CD4-positive, alpha-beta T cell treated with Interleukin-15 for 1 hour (primary cell): ENCODE data around the gene SFXN2.
"Not testable (repeated sequence)": the region's sequence is repeated elsewhere in the genome, so short reads cannot be mapped to it uniquely, and the experiment has no call there.

ENCODE experiments used
- DNase-seq: peaks from one replicate; pipeline ENCODE4 v3.0.0-alpha.2; 2020

Gene SFXN2

DNA sequence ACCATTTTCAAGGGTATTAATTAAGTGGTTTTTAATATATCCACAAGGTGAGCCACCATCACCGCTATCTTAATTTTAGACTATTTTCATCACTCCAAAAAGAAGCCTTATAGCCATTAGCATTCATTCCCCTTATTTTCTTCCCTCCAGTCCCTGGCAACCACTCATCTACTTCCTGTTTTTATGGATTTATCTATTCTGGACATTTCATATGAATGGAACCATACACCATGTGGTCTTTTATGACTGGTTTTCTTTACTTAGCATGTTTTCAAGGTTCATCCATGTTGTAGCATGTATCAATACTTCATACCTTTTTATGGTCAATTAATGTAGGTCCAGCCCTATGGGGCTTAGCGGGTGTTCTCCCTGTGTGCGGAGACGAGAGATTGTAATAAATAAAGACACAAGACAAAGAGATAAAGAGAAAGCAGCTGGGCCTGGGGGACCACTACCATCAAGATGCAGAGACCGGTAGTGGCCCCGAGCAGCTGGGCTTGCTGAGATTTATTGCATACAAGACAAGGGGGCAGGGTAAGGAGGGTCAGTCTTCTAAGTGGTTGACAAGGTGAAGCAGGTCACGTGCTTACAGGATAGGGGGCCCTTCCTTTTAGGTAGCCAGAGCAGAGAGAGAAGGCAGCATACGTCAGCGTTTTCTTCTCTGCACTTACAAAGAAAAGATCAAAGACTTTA is 44.0 kb downstream of the SFXN2 start:
- no peak for DNase-seq

DNA sequence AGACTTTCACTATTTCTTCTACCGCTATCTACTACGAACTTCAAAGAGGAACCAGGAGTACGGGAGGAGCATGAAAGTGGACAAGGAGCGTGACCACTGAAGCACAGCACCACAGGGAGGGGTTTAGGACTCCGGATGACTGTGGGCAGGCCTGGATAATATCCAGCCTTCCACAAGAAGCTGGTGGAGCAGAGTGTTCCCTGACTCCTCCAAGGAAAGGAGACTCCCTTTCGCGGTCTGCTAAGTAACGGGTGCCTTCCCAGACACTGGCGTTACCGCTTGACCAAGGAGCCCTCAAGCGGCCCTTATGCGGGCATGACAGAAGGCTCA is 44.5 kb downstream of the SFXN2 start:
- not testable (repeated sequence) for DNase-seq

DNA sequence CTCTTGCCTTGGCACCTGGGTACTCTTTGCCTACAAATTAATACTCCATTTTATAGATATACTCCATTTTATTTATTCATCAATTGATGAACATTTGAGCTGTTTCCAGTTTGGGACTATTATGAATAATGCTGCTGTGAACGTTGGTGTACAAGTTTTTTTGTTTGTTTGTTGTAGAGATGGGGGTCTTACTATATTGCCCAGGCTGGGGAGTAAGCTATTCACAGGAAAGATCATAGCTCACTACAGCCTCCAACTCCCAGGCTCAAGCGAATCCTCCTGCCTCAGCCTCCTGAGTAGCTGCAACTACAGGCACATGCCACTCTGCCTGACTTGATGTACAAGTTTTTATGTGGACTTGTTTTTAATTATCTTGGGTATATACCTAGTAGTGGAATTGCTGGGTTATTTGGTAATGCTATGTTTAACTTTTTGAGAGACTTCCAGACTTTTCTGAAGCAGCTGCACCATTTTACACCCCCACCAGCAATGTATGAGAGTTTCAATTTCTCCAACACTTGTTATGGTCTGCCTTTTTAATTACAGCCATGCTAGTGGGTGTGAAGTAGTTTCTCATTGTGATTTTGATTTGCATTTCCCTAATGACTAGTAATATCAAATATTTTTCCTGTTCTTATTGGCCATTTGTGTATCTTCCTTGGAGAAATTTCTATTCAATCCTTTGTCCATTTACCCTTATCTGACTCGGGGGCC is 45.2 kb downstream of the SFXN2 start:
- no peak for DNase-seq

DNA sequence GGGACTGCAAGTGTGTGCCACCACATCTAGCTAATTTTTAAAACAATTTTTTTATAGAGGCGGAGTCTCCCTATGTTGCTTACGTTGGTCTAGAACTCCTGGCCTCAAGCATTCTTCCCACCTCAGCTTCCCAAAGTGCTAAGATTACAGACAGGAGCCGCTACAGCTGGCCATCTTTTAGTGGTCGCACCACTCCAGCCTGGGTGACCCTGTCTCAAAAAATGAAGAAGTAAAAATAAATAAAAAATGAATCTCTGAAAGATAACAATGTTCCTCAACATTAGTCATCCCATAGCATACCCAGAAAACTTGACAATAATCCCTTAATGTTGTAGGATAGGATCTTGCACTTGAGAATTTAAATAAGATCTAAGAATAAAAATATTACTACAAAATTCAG is 47.5 kb downstream of the SFXN2 start:
- DNase-seq, result no peak

DNA sequence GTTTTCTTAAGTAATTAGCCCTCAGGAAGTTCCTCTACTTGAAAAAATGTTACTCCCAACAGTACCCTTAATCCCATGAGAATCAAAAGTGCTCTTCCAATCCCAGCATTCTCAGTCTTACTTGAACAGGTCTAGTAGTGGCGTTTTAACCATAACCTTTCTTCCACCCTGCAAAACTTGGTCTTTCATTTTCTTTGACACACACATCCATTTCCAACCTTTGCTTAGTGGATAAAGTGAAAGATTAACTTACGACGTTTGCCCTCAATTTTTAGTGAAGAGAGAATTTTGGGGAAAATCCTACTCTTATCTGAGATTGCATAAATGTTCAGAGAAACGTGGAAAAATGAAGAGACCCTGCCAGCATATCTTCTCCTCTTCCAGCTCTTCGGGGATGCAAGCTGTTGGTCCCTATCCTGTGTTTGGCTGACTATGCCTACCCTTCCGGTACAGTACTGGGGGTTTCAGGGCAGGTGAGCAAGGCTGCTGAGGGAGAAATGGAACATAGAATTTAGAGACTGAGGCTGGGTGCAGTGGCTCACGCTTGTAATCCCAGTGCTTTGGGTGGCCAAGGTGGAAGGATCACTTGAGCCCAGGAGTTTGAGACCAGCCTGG is 48.1 kb downstream of the SFXN2 start:
- DNase-seq, result no peak

DNA sequence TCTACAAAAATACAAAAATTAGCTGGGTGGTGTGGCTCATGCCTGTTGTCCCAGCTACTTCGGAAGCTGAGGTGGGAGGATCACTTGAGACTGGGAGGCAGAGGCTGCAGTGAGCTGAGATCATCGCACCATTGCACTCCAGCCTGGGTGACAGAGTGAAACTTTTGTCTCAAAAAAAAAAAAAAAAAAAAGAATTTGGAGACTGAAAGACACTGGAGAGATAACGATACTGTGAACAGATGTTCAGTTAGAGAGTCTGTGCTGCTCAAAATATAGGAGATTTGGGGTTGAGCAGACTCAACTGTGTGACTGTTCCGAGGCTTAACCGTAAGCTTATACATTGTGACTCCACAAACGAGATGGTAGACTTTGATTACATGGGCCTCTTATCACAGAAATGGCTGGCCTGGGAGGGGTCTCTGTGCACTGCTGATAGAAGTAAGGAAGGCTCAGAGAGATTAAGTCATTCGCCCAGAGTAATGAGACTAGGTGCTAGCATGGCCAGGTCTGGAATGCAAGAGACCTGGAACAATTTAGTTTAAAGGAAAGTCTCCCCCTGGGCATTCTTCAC is 48.7 kb downstream of the SFXN2 start:
- DNase-seq, result no peak

DNA sequence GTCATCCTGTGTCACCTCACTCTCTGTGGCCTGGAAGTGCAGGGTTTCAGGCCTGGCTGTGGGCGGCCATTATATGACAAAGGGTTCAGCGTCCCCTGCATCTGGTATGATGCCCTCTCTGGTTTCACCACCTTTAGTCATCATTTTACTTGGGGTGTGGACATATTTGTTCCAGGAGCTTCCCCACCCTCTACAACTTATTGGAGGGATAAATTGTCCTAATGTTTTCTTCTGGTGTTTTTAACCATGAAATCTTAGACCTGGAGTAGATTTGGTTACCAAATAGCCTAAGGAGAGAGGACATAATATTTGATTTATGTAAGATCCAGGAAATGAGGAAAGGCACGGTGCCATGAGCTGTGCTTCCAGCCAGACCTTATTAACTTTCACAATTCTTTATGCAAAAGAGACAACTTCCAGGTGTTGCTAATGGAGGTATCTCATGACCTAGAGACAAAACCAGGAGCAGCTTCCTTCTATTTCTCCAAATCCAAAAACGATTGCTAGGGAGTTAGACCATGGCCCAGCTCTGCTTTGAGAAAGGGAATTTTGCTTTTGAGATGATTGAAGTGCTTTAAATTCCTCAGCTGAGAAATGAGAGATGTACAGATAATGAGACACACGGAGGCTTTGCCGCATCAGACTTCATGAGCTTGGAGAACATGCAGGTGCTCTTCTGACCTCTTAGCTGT is 50.2 kb downstream of the SFXN2 start:
- no peak for DNase-seq

DNA sequence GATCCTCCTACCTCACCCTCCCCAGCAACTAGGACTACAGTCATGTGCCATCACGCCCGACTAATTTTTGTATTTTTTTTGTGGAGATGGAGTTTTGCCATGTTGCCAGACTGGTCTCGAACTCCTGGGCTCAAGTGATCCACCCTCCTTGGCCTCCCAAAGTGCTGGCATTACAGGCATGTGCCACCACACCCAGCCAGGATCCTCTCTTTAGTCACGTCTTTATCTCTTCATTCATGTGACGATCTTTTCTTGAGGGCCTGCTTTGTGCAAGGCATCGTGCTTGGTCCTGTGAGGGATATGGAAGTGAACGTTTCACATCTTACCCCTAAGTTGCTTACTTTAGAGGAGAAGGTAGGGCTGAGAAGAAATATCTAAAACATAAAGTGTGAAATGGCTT is 50.9 kb downstream of the SFXN2 start:
- no peak for DNase-seq

DNA sequence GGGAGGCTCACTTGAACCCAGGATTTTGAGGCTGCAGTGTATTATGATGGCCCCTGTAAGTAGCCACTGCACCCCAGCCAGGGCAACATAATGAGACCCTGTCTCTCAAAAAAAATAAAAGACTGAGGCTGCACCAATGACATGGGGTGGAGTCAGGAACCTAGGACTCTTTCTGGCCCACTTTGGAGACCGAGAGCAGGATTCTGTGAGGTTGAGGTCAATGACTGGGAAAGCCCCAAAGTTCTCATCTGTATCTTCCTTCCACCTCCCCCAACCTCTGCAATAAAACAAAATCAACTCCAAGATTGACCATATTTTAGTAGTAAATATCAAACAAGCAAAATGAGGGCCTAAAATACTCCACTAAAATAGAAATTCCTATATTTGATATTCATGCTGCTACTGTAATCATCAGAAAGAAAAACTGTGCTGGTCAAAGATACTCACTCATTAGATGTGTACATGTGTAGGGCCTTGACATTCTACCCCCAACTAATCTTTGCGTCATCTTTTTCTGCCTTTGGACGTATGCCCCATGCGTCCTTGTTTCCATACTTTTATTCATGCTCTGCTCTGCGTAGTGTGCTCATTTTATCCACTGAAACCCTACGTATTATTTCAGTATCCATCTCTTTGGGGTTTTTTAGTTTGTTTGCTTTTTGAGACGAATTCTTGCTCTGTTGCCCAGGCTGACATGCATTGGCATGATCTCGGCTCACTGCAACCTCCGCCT is 53.2 kb downstream of the SFXN2 start:
- no peak for DNase-seq

DNA sequence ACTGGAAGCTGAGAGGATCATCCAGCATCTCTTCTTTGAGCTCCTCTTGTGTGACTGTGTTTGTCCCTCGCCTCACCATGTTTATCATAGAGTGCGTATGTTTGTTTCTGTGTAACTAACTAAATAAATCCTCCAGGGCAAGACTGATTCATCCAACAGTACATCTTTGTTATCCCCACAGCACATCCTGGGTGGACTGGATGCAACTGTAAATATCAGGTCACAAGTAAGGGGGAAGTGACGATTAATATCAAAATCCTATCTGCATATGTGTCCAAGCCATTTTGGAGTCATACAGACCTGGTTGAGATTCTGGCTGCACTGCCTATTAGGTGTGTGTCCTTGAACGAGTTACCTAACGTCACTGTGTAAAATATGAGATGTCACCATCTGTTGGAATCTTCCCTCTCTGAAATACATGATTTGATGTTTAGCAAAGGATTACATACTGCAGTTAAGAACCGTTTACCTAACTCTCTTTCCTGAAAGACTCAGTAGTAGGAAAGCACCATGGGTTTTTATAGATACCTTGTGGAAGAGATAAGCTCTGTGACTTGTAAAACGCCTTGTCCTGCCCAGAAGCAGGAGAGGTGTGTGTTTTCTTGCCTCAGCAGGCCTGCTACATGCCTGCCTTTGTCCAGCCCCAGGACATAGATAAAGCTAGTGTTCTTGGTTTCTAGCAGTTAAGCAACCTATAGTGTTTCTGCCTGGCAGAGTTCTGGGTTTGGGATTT is 55.1 kb downstream of the SFXN2 start:
- no peak for DNase-seq

DNA sequence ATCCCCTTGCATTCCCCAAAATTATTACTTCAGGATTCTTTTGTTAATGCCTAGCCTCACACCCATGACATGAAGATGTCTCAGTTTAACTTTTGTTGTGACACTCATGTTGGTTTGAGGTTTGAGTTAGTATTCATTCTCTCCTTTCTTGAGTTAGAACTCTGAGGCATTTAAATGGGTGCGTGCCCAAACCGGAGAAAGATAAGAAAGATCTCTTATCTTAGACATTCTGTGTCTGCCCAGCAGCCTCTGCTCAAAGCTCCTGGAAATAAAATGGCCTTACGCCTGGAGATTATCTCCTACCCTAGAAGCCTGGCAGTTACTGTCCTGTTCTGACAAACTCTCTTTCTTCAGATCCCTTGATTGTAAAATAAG is 55.7 kb downstream of the SFXN2 start:
- no peak for DNase-seq

DNA sequence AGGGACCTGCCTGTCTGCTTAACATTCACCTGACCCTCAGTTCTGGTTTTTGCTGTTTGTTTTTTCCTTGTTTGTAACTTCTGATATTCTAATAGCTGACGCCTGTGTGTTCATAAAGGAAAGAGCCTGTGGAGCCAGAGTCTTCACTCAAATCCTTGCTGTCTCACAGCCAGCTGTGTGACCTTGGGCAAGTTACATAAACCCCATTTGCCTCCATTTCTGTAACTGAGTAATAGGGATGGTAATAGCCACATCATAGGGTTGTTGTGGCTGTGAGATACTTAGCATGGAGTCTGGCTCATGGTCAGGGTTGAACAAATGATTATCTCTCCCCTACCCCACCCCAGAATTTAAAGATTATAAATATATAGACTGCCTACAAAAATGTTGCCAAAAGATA is 56.4 kb downstream of the SFXN2 start:
- no peak for DNase-seq

DNA sequence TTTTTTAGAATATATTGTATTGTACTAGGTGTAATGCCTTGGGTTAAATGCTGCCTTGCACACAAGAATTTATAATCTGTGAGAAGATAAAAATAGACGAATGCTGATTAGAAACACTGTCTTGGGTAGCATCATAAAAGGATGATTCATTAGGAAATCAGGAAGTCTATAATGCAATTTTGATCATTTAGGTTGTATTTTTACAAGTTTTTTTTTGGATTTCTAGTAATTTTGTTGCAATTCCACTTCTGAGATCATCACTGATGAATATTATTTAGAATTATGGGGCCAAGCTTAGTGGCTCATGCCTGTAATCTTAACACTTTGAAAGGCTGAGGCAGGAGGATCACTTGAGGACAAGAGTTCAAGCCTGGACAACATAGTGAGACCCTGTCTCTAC is 58.9 kb downstream of the SFXN2 start:
- no peak for DNase-seq

DNA sequence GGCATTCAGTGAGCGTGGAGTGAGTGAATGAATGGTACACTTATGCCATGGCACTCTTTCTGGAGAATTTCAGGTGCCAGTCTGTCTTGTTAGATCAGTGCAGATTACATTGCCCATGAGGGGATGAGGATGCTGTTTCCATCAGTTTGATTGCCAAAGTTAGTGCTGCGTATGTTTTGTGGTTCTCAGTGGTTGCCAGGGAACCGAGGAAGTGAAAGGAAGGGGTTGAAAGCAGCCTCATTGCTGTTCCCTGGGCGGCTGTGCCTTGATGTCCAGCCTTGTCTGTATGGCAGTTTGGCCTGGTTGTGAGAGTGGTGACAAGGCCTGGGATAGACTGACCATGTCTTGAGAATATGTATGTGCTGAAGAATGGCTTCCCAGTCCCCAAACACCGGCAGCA is 59.5 kb downstream of the SFXN2 start:
- DNase-seq, result peak; percentile 63

DNA sequence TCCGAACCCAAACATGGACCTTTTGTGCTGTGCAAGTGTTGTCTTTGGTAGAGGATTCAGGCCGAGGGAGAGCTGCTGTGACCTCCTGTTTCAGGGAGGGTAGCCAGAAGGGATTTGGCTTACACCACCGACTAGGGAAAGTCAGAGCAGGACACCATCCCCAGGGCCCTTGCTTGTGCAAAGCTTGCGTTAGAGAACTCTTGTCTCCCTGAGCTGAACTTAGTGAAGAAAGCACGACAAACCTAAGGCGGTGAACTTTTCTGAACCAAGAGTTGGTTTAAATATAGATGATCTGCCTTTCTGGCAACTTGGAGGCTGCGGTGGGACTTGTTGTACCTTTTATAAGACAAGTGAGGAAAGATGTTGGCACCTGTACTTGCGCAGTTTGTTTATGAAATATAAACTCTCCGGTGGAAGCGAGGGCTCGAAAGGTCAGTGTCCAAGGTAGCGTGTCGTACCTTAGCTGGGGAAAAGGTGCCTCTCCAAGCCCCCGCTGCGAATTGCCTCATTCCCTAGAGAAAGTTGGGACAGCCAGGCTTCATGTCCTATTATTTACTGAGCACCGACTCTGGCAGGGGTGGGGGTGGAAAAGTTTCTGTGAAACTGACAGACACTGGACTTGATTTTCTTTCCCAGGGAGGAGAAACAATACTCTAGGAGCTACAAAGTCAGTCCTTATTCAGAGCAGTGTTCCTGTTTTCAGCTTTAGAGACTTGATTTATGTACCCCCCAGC is 60.9 kb downstream of the SFXN2 start:
- DNase-seq, result no peak

DNA sequence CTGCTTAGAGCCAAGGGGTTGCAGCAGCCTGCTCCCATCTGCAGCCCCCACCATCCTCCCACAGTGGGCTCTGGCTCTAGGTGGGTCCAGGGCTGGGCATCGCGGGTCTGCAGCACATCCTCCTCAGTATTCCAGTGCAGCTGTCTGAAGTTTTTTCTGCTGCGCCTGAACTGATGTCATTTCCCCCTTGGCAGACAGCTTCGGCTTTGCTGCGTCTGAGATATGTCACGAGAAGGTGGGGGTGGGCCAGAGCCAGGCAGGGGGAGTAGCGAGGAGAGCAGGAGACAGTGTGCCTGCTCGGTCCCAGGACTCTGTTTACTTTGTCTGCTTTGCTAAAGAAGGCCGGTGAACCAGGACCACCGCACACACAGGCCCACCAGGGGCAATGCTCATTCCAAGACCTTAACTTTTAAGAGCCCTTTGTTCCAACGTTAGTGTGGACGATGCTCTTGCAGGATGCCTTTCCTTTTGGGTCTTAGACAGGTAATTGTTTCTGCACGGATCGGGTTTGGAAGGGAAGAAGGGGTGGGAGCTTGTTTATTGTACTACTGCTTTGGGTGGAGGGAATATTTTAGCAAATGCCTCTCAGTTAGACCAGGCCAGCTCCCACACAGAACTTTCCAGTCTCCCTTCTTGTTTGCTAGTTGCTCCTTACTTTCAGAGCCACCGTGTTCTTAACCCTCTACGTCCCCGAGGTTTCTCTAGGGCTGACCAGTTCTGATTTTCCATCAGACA is 61.7 kb downstream of the SFXN2 start:
- peak; percentile 63 for DNase-seq

DNA sequence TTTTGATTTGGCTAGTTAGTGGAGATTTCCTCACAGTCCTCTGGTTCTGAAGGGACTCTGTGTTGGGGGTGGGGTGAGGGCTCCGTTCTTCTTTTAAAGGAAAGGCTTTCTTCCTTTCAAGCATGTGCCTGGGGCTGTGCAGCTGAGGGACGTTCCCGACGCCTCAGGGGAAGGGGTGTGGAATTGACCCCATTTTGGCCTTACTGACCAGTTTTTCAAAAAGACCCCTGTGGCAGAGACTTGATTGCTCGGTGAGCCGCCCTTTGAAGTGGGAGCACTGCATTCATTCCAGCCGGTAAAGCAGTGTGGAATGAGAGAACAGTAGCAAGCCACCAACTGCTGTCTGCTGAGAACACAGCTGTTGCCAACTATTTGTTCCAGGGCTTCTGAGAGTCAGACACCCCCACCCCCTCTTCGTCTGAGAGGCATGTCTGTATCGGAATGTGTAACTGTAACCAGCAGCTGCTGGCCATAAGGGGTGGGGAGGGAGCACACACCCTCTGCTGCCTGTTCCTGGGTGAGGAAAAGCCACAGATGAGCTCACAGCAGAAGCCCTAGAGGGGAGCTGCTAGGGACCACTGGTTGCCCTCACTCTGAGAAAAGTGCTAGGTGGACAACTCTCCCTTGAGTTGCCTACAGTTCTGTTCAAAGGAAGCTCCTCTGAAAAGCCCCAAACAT is 62.5 kb downstream of the SFXN2 start:
- peak; percentile 19 for DNase-seq

DNA sequence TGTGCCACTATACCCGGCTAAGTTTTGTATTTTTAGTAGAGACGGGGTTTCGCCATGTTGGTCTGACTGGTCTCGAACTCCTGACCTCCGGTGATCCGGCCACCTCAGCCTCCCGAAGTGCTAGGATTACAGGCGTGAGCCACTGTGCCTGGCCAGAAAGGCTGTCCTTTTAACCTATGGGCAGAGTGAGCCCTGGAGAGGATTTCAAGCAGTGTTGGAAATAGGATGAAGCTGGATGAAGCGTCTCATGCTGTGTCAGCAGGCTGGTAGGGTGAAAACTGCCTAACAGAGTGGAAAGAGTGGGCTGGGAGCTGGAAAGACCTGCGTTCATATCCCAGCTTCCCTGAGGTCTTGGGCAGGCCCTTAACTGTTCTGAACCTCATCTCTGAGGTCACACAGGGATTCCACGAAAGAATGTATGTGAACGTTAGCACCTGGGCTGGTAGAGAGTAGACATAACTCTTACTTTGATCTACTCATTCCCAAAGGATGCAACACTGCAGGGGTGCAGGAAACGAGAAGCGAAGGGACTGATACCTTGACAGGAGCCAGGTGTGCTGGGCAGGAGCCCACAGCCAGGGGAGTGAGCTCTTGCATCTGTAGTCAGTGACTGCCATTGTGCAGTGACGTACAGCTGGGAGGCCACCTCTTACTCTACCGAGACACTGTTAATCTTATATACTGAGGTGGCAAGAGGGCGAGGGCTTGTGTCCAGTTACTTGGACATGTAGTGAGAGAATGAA is 63.4 kb downstream of the SFXN2 start:
- no peak for DNase-seq

DNA sequence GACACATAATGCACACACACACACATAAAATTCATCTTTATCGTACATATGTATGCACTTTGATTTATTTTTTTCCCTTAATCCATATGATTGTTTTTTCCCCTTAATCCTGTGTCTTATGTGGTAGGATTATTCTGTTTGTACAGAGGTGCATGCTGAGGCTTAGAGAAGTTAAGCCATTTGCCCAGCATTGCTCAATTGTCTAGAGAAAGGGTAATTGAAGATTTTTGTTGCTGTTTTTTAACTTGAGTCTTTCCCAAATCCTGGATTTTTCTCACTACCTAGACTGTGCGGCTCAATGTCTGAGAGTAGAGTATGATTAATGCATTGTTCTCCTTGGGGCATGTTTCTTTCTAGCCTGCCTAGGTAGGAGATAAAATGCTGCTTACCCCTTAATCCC is 64.3 kb downstream of the SFXN2 start:
- no peak for DNase-seq
